GM10248 (cell line): ENCODE measurements around the gene DPYSL5.

Experiments used
- CTCF ChIA-PET: fragments of 300-600 bp; sonication (Branson Sonifier 250); formaldehyde crosslinking; extraction: SDS; loops from one replicate; lab custom pipeline; 2021; ENCODE audit warnings: antibody characterized with exemption; lab: Yijun Ruan, JAX
- POLR2A ChIA-PET: fragments of 350-650 bp; sonication (Branson Sonifier 250); formaldehyde crosslinking; extraction: SDS; loops from one replicate; lab custom pipeline; 2020; ENCODE audit warnings: antibody characterized with exemption; lab: Yijun Ruan, JAX
- DNase-seq: peaks from one replicate; pipeline ENCODE4 v3.0.0; 2012; ENCODE audit errors: extremely low spot score
- TF ChIP-seq, protein P1 (sequence below): IDR thresholded peaks from 2 replicates; pipeline ENCODE4 v1.5.1; 2012; ENCODE audit warnings: mild to moderate bottlenecking, low read depth; ENCODE audit errors: extremely low read depth, missing control alignments, control extremely low read depth

Gene DPYSL5

DNA sequence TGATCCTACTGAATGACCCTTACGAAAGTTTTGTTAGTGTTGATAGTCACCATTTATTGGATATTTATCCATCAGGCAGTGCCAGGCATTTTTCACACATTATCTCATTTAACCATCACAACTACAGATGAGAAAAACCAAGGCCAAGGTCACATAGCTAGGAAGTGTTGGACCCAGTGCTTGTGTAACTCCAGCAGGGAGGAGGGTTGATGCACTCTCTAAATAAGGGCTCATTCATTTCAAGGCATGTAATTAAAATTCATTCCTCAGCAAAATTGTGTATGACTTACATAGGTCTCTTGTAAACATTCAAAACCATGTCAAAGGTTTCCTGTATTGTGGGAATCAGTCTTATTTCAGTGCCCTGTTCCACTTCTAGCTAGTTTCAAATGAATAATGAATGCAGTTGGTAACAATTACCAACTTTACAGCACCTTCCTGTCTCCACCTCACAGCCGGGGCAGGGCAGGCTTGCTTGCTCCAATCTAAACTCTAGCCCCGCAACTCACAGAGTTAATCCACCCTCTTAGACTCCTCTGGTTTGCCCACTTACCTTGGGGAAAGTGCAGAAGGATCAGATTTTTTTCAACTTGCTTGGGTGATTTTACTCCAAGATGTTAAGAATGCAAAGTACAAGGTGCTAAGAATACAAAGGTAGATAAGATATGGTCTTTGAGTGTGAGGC lies 116.7 kb downstream of the DPYSL5 start:
- no peak for DNase-seq
- CTCF ChIA-PET = interaction anchor here (0.7 to 15.6 kb wide), 13 partner anchors 9 to 338 kb away, joined by 3 to 244 read pairs (median 4); partner anchors contain the start of gene KHK
- POLR2A ChIA-PET = no interaction called here
- TF ChIP-seq, protein P1, sequence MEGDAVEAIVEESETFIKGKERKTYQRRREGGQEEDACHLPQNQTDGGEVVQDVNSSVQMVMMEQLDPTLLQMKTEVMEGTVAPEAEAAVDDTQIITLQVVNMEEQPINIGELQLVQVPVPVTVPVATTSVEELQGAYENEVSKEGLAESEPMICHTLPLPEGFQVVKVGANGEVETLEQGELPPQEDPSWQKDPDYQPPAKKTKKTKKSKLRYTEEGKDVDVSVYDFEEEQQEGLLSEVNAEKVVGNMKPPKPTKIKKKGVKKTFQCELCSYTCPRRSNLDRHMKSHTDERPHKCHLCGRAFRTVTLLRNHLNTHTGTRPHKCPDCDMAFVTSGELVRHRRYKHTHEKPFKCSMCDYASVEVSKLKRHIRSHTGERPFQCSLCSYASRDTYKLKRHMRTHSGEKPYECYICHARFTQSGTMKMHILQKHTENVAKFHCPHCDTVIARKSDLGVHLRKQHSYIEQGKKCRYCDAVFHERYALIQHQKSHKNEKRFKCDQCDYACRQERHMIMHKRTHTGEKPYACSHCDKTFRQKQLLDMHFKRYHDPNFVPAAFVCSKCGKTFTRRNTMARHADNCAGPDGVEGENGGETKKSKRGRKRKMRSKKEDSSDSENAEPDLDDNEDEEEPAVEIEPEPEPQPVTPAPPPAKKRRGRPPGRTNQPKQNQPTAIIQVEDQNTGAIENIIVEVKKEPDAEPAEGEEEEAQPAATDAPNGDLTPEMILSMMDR = no peak

DNA sequence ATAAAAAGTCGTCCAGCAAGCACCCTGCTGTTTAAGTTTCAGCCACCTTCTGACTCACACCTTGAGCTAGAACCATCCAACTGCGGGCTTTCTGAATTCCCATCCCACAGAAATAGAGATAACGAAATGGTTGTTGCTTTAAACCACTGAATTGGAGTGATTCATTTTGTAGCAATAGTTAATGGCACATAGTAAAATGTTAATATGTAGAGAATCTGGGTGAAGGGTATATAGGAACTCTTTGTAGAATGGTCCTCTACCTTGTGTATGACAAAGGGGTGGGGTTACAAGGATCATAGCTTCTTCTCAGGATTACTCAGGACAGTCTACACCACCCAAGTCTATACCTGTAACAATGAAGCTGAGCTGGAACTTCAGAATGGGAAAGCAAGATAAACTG lies 120.1 kb downstream of the DPYSL5 start:
- DNase-seq = no peak
- ChIA-PET CTCF (interaction anchor here (0.7 to 15.6 kb wide), 6 partner anchors 11 to 312 kb away, joined by 3 to 244 read pairs (median 8); no protein-coding TSS in a partner anchor), POLR2A (no interaction called here)
- TF ChIP-seq, protein P1 = no peak

DNA sequence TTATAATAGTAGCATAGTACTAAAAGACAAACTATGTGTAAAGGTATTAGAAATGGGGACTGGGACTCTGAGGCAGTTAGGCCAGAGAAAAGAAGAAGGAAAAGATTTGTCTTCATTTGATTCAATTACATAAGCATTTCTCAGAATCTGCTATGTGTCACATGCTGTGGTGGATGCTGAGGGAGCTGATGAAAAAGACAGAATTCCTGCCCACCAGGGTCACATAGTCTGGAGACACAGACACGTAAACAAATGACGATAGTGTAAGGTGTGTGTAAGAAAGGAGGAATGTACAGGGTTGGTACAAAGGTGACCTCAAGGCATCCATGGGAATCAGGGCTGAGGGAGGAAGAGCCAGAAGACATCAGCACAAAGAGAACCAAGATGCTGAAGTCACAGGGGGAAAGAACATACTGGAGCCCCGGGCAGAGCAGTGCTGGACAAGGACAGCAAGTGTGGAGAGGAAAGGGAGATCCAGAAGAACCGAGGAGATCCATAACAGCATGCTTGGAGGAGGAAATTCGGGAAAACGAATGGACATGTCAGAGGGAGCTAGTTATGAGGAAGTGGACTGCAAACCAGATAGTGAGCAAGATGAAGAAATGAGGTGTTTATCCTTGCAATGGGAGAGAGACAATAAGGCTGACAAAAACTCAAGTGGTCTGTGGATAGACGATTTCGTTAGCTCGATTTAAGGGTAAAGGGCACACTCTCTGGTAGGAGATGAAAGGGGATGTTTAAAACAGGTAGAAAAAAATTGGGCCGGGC lies 121.3 kb downstream of the DPYSL5 start:
- DNase-seq = no peak
- ChIA-PET POLR2A (no interaction called here), CTCF (interaction anchor here (0.9 to 15.6 kb wide), 9 partner anchors 8 to 311 kb away, joined by 3 to 244 read pairs (median 7); partner anchors contain the start of gene KHK)
- TF ChIP-seq, protein P1 = no peak

DNA sequence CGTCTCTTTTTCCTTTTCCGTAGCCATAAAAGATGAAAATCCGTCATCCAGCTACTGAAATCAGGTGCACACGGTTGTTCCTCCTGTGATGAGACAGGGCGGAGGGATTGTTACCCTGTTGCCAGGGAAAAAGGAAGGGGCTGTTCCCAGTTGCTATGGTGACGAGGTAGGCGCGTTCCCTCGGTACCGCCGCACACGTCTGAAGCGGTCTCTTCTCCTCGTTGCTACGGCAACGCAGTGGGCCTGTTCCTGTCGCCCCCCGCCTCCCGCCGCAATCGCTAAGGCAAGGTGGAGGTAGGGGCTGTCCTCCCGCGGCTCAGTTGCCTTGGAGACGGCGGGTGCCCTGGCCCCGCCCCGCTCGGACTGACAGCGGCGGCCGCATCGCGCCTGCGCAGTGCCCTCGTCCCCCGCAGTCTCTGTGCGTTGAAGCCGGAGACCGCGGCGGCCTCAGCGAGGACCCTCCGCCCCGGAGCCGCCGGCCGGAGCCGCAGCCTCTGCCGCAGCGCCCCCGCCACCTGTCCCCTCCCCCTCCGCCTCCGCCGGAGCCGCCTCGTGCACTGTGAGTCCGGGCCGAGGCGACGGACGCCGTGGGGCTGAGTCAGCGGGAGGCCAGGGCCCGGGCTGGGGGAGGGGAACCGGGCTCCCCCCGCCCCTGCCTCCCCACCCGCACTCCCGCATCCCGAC lies 122.5 kb downstream of the DPYSL5 start, which contains the start of gene MAPRE3:
MAPRE3 (plus strand) TSS at position 394 of the 684 bp plus-strand sequence. CDS start 51,582 bp downstream, outside the sequence.
- CTCF ChIA-PET = interaction anchor here (1.2 to 2.5 kb wide), 6 partner anchors 9 to 125 kb away, joined by 4 to 11 read pairs (median 6); partner anchors contain the start of gene KHK
- peak; percentile 95 for DNase-seq
- POLR2A ChIA-PET = no interaction called here
- TF ChIP-seq, protein P1 = no peak

DNA sequence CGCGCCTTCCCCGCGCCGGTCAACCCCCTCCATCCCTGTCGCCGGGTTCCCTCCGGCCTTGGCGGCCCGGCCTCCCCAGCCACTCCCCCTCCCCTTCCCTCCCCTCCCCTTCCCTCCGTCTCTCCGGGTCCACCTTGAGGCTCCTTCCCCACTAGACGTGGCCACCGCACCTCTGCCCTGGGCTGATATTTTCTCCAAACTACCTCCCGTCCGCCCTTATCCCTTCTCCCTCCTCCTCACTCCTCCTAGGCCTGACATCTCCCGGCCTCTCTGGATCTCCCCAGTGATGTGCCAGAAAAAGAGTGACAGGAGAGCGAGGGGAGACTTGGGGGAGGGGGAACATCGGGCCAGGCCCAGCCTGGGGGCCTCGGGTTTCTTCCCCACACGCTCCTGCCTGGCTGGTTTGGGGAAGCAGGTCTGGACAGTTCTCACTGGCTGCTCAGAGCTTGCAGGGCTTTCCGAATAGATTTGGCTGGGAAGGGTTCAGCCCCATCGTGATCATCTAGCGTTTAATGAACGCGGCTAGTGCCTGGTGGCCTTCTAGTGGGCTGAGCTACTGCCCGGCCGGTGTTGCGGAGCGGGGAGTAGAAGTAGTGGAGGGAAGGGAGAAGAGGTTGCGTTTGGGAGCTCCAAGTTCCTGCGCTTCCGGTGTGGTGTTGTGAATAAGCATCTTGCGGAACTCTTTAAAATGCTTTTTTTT lies 123.1 kb downstream of the DPYSL5 start:
- CTCF ChIA-PET = interaction anchor here (1.2 to 2.9 kb wide), 4 partner anchors 10 to 125 kb away, joined by 4 to 22 read pairs (median 4); no protein-coding TSS in a partner anchor
- TF ChIP-seq, protein P1 = no peak
- DNase-seq = peak; percentile 27
- POLR2A ChIA-PET = no interaction called here
